ENCODE data around the gene USH1G.
"Not testable (repeated sequence)": the region's sequence is repeated elsewhere in the genome, so short reads cannot be mapped to it uniquely, and the experiment has no call there.

USH1G gene

GRCh38 chr17:74917430-74917829, 5.6 kb downstream of the USH1G start:
- peak; percentile 49 to 75 for DNase-seq (ENCODE audit: low read depth in 1 of 2, low spot score in 1 of 2)
- Histone ChIP-seq H3K4me3 (replicated peaks; ENCODE audit: insufficient read depth, low read length) (no peak overlapping the region), H3K27me3 (ENCODE audit: insufficient read depth, poor library complexity, severe bottlenecking) (peaks cover 6% of the 10 kb centered on the region), H3K27ac (replicated peaks) (no peak overlapping the region)
- TF ChIP-seq POLR2AphosphoS5 (IDR thresholded peaks at IDR 0.05; ENCODE audit: low read depth), result no peak
- peak; percentile 73; the same call in 1 of the 2 replicates for TF ChIP-seq SPI1 (IDR thresholded peaks at IDR 0.05; ENCODE audit: borderline replicate concordance, low read depth)

GRCh38 chr17:74916851-74917199, 6.2 kb downstream of the USH1G start:
- H3K27me3 ChIP-seq (ENCODE audit: insufficient read depth, poor library complexity, severe bottlenecking), result peaks cover 4% of the 10 kb centered on the region
- DNase-seq (ENCODE audit: low read depth in 1 of 2, low spot score in 1 of 2), result no peak
- H3K27ac ChIP-seq (replicated peaks), result no peak overlapping the region
- H3K4me3 ChIP-seq (replicated peaks; ENCODE audit: insufficient read depth, low read length), result no peak overlapping the region
- TF ChIP-seq POLR2AphosphoS5 (IDR thresholded peaks at IDR 0.05; ENCODE audit: low read depth) (no peak), GABPA (IDR thresholded peaks at IDR 0.05; ENCODE audit: low read depth) (no peak), SPI1 (IDR thresholded peaks at IDR 0.05; ENCODE audit: borderline replicate concordance, low read depth) (no peak)
- TF ChIP-seq, protein P1, sequence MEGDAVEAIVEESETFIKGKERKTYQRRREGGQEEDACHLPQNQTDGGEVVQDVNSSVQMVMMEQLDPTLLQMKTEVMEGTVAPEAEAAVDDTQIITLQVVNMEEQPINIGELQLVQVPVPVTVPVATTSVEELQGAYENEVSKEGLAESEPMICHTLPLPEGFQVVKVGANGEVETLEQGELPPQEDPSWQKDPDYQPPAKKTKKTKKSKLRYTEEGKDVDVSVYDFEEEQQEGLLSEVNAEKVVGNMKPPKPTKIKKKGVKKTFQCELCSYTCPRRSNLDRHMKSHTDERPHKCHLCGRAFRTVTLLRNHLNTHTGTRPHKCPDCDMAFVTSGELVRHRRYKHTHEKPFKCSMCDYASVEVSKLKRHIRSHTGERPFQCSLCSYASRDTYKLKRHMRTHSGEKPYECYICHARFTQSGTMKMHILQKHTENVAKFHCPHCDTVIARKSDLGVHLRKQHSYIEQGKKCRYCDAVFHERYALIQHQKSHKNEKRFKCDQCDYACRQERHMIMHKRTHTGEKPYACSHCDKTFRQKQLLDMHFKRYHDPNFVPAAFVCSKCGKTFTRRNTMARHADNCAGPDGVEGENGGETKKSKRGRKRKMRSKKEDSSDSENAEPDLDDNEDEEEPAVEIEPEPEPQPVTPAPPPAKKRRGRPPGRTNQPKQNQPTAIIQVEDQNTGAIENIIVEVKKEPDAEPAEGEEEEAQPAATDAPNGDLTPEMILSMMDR (IDR thresholded peaks at IDR 0.05; ENCODE audit: insufficient read depth, low read length), result no peak
- TF ChIP-seq, protein P2, sequence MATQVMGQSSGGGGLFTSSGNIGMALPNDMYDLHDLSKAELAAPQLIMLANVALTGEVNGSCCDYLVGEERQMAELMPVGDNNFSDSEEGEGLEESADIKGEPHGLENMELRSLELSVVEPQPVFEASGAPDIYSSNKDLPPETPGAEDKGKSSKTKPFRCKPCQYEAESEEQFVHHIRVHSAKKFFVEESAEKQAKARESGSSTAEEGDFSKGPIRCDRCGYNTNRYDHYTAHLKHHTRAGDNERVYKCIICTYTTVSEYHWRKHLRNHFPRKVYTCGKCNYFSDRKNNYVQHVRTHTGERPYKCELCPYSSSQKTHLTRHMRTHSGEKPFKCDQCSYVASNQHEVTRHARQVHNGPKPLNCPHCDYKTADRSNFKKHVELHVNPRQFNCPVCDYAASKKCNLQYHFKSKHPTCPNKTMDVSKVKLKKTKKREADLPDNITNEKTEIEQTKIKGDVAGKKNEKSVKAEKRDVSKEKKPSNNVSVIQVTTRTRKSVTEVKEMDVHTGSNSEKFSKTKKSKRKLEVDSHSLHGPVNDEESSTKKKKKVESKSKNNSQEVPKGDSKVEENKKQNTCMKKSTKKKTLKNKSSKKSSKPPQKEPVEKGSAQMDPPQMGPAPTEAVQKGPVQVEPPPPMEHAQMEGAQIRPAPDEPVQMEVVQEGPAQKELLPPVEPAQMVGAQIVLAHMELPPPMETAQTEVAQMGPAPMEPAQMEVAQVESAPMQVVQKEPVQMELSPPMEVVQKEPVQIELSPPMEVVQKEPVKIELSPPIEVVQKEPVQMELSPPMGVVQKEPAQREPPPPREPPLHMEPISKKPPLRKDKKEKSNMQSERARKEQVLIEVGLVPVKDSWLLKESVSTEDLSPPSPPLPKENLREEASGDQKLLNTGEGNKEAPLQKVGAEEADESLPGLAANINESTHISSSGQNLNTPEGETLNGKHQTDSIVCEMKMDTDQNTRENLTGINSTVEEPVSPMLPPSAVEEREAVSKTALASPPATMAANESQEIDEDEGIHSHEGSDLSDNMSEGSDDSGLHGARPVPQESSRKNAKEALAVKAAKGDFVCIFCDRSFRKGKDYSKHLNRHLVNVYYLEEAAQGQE (IDR thresholded peaks at IDR 0.05; ENCODE audit: insufficient replicate concordance, low read depth), result no peak

DNA sequence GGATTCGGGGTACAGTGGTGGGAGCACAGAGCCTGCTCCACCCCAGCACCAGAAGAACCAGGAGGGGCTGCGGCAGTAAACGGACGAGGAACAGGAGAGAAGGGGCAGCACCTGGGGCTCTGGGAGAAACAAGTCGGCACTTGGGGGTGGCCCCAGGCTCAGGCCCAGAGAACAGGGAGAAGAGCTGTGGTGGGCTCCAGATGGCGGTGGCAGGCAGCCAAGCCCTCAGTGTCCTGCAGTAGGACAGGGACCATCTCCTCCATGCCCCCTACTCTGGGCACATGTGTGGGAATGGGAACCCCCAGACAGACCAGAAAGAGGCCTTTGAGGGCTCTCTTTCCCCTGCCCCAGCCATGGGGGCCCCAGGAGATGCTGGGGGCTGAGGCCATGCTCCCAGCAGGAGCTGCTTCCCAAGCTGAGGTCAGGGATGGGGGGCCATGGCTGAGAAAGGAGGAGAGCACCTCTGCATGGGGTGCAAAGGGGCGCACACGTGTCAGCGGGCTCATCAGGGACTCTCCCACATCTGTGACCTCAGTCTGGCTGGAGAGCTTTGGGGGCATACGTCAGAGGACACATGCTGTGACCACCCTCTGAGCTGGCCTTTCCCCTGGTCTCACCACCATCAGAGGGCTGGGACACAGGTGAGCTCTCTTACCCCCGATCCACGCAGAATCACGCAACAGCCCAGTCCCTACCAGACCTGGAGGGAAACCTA, 6.8 kb downstream of the USH1G start:
- no peak for DNase-seq (ENCODE audit: low read depth in 1 of 2, low spot score in 1 of 2)
- H3K27me3 ChIP-seq (ENCODE audit: insufficient read depth, poor library complexity, severe bottlenecking), result no peaks in the 10 kb centered on the region

GRCh38 chr17:74911423-74911822, 11.6 kb downstream of the USH1G start:
- H3K27me3 ChIP-seq (ENCODE audit: insufficient read depth, poor library complexity, severe bottlenecking); DNase-seq (ENCODE audit: low read depth in 1 of 2, low spot score in 1 of 2); H3K27ac ChIP-seq (replicated peaks); H3K4me3 ChIP-seq (replicated peaks; ENCODE audit: insufficient read depth, low read length): not testable (repeated sequence)

More for the DNA sequence above, 6.8 kb downstream of the USH1G start:
- H3K27ac ChIP-seq (replicated peaks), result no peak overlapping the region
- TF ChIP-seq SPI1 (IDR thresholded peaks at IDR 0.05; ENCODE audit: borderline replicate concordance, low read depth) (no peak), GABPA (IDR thresholded peaks at IDR 0.05; ENCODE audit: low read depth) (no peak), POLR2AphosphoS5 (IDR thresholded peaks at IDR 0.05; ENCODE audit: low read depth) (no peak)
- TF ChIP-seq, protein P2 (IDR thresholded peaks at IDR 0.05; ENCODE audit: insufficient replicate concordance, low read depth), result no peak
- TF ChIP-seq, protein P1 (IDR thresholded peaks at IDR 0.05; ENCODE audit: insufficient read depth, low read length), result no peak
- H3K4me3 ChIP-seq (replicated peaks; ENCODE audit: insufficient read depth, low read length), result no peak overlapping the region

GRCh38 chr17:74909097-74909496, 14.0 kb downstream of the USH1G start:
- H3K27me3 ChIP-seq (ENCODE audit: insufficient read depth, poor library complexity, severe bottlenecking); H3K27ac ChIP-seq (replicated peaks); DNase-seq (ENCODE audit: low read depth in 1 of 2, low spot score in 1 of 2); H3K4me3 ChIP-seq (replicated peaks; ENCODE audit: insufficient read depth, low read length): not testable (repeated sequence)
